Right ventricle myocardium inferior (tissue), 1 donor: ENCODE data around the gene RBM8A. TPM values are rescaled to one million over a fixed set of nuclear protein-coding genes. Genes with fewer than 3 reads are reported as not detected.
"Not testable (repeated sequence)": the region's sequence is repeated elsewhere in the genome, so short reads cannot be mapped to it uniquely, and the experiment has no call there.

ENCODE experiments used
- ATAC-seq: fragments of 200-7000 bp; cut with Tn5 transposase; one replicate; pipeline ENCODE4 v1.9.1; 2020; ENCODE audit warnings: mild to moderate bottlenecking, moderate library complexity
- DNase-seq: peaks from one replicate; pipeline ENCODE4 v3.0.0; 2021; ENCODE audit errors: missing footprints
- intact Hi-C: fragments of 100-400 bp; cut with DNase I; formaldehyde crosslinking; loops from one replicate; pipeline ENCODE4 v1.11.0; 2022
- total RNA-seq: library from RNA; stranded (reverse); fragmentation: NEBNext Ultra II Directional; extraction: Animal tissue kit (Norgen Biotek cat#: 25700); gene quantifications from one replicate; pipeline ENCODE4 v1.2.1, GENCODE V29; 2021
- donor health status: DM: no; HTN: yes; CAD: no; lungs with severe emphysema.

RBM8A gene
- total RNA-seq, 1 donor from 2014 or later: 63.6 TPM

- no peak for DNase-seq
- intact Hi-C loops: loop anchor here (1.0 to 5.0 kb wide), 2 partner anchors 30 to 36 kb away; partner anchors contain the start of gene LIX1L
- ATAC-seq: no peak
Observed at GRCh38 chr1:145927916-145928643, 796 bp upstream of the RBM8A start.

- no peak for ATAC-seq
Observed at GRCh38 chr1:145926686-145927062, 610 bp downstream of the RBM8A start.

GRCh38 chr1:145922266-145922665 is 5.0 kb downstream of the RBM8A start:
- DNase-seq (no peak), ATAC-seq (no peak)
- intact Hi-C loops: no loop called here

More at GRCh38 chr1:145926686-145927062, 610 bp downstream of the RBM8A start:
- intact Hi-C loops: loop anchor here (1.0 to 5.0 kb wide), 2 partner anchors 32 to 34 kb away; partner anchors contain the start of gene LIX1L
- DNase-seq: no peak

GRCh38 chr1:145920297-145920696 is 7.0 kb downstream of the RBM8A start:
- intact Hi-C loops, DNase-seq, ATAC-seq: not testable (repeated sequence)

- intact Hi-C loops: loop anchor here (5.0 kb wide), 1 partner anchor 38 kb away; the partner anchor contains the start of gene LIX1L
- ATAC-seq (peak; percentile 27), DNase-seq (peak; percentile 86)
Observed at GRCh38 chr1:145918992-145919939, 8.0 kb downstream of the RBM8A start.

- intact Hi-C loops: loop anchor here (5.0 kb wide), 1 partner anchor 39 kb away; the partner anchor contains the start of gene LIX1L
- ATAC-seq (peak; percentile 95), DNase-seq (peak; percentile 96)
Observed at GRCh38 chr1:145918144-145918991, 8.9 kb downstream of the RBM8A start, which contains the start of gene PEX11B. TSS of gene PEX11B (minus strand) at chr1:145918717. CDS start at chr1:145918688, 29 bp downstream.

GRCh38 chr1:145917595-145917994 is 9.7 kb downstream of the RBM8A start:
- intact Hi-C loops: loop anchor here (5.0 kb wide), 1 partner anchor 40 kb away; the partner anchor contains the start of gene LIX1L
- ATAC-seq: no peak

GRCh38 chr1:145916745-145917144 is 10.5 kb downstream of the RBM8A start:
- intact Hi-C loops: loop anchor here (5.0 kb wide), 1 partner anchor 41 kb away; the partner anchor contains the start of gene LIX1L
- DNase-seq: no peak
- ATAC-seq: no peak

More at GRCh38 chr1:145917595-145917994, 9.7 kb downstream of the RBM8A start:
- DNase-seq: no peak

GRCh38 chr1:145912128-145912641 is 15.1 kb downstream of the RBM8A start:
- DNase-seq (no peak), ATAC-seq (no peak)
- intact Hi-C loops: no loop called here

GRCh38 chr1:145908653-145909052 is 18.6 kb downstream of the RBM8A start:
- no peak for DNase-seq
- no peak for ATAC-seq
- intact Hi-C loops: loop anchor here (1.0 kb wide), 1 partner anchor 16 kb away; no protein-coding TSS in a partner anchor

- intact Hi-C loops: no loop called here
- DNase-seq: no peak
- no peak for ATAC-seq
Observed at GRCh38 chr1:145906954-145907753, 20.1 kb downstream of the RBM8A start.

- intact Hi-C loops: no loop called here
- ATAC-seq (no peak), DNase-seq (no peak)
Observed at GRCh38 chr1:145901312-145902021, 25.8 kb downstream of the RBM8A start.

GRCh38 chr1:145898756-145899155 is 28.5 kb downstream of the RBM8A start:
- intact Hi-C loops: no loop called here
- DNase-seq: no peak
- no peak for ATAC-seq

GRCh38 chr1:145897969-145898368 is 29.3 kb downstream of the RBM8A start:
- DNase-seq (no peak), ATAC-seq (no peak)
- intact Hi-C loops: no loop called here

- ATAC-seq (no peak), DNase-seq (no peak)
- intact Hi-C loops: no loop called here
Observed at GRCh38 chr1:145895471-145895870, 31.8 kb downstream of the RBM8A start.

- DNase-seq (no peak), ATAC-seq (no peak)
- intact Hi-C loops: loop anchor here (2.0 to 5.0 kb wide), 2 partner anchors 34 to 119 kb away; partner anchors contain the start of gene RBM8A
Observed at GRCh38 chr1:145893306-145894055, 33.8 kb downstream of the RBM8A start.
